GM12891 (cell line): ENCODE data around the gene MYLIP.

Source experiments
- PAX5 ChIP-seq: IDR thresholded peaks from 2 replicates; pipeline ENCODE4 v1.6.1; 2011; ENCODE audit warnings: low read length, moderate library complexity, mild to moderate bottlenecking; ENCODE audit not compliant: insufficient read depth, severe bottlenecking
- POLR2A ChIP-seq: IDR thresholded peaks from 2 replicates; pipeline ENCODE4 v1.6.1; 2011; ENCODE audit warnings: low read depth, low read length, control low read depth
- POLR2AphosphoS5 ChIP-seq: IDR thresholded peaks from 2 replicates; pipeline ENCODE4 v1.6.1; 2011; ENCODE audit warnings: low read depth, low read length, control low read depth
- POU2F2 ChIP-seq: IDR thresholded peaks from 2 replicates; pipeline ENCODE4 v1.6.1; 2011; ENCODE audit warnings: low read depth, mild to moderate bottlenecking, control low read depth, low read length, moderate library complexity
- TAF1 ChIP-seq: IDR thresholded peaks from 2 replicates; pipeline ENCODE4 v1.6.1; 2011; ENCODE audit warnings: low read depth, low read length, control low read depth

GRCh38 chr6:16179063-16179462 lies 50.2 kb downstream of the MYLIP start:
- TF ChIP-seq POLR2A (no peak), POLR2AphosphoS5 (no peak), PAX5 (no peak), TAF1 (no peak), POU2F2 (no peak)
